GM12875 (cell line): Measurements from ENCODE around the gene CCL13.

Experiments used
- H3K4me3 ChIP-seq: one replicate; pipeline ENCODE4 v1.5.1; 2011; ENCODE audit warnings: low read depth, low read length, control low read depth
- CTCF ChIP-seq: IDR thresholded peaks from 2 replicates; pipeline ENCODE4 v1.5.1; 2011; ENCODE audit warnings: low read depth, mild to moderate bottlenecking, control low read depth, inconsistent platforms, low read length, moderate library complexity, borderline replicate concordance; ENCODE audit not compliant: insufficient read depth

CCL13 gene

GRCh38 chr17:34356194-34356593 lies at the start of gene CCL13:
Gene CCL13, plus strand, starts transcription at chr17:34356480. Its CDS starts 47 bp downstream, at chr17:34356527.
- no peak for TF ChIP-seq CTCF
- no peak within 1 kb of the TSS for H3K4me3 ChIP-seq

GRCh38 chr17:34307110-34307509 lies 49.2 kb upstream of the CCL13 start:
- TF ChIP-seq CTCF: no peak

GRCh38 chr17:34308371-34308770 lies 47.9 kb upstream of the CCL13 start:
- H3K4me3 ChIP-seq: no peak overlapping the region
- TF ChIP-seq CTCF: no peak

More at GRCh38 chr17:34307110-34307509, 49.2 kb upstream of the CCL13 start:
- no peak overlapping the region for H3K4me3 ChIP-seq

GRCh38 chr17:34311291-34311690 lies 45.0 kb upstream of the CCL13 start:
- no peak for TF ChIP-seq CTCF
- H3K4me3 ChIP-seq: no peak overlapping the region

- no peak for TF ChIP-seq CTCF
- H3K4me3 ChIP-seq: no peak overlapping the region
These were observed 44.2 kb upstream of the CCL13 start for GRCh38 chr17:34312080-34312479.

GRCh38 chr17:34313164-34313563 lies 43.1 kb upstream of the CCL13 start:
- H3K4me3 ChIP-seq: no peak overlapping the region
- no peak for TF ChIP-seq CTCF

- TF ChIP-seq CTCF: no peak
- no peak overlapping the region for H3K4me3 ChIP-seq
These were observed 42.0 kb upstream of the CCL13 start for GRCh38 chr17:34314279-34314678.
